IMR-90 (cell line): ENCODE data around the gene CNFN. TPM values are rescaled to one million over a fixed set of nuclear protein-coding genes. Genes with fewer than 3 reads are reported as not detected.

Experiments used
- ATAC-seq: fragments of 200-7000 bp; cut with Tn5 transposase; 2 replicates; pipeline ENCODE4 v1.9.1; 2020; ENCODE audit warnings: low read depth, mild to moderate bottlenecking, moderate library complexity
- BruUV-seq: library from RNA; stranded (reverse); fragments of 400-500 nt; replicated peaks from 2 replicates; lab custom pipeline; 2021; lab: Mats Ljungman, UMichigan
- CTCF ChIA-PET: fragments of 300-600 bp; formaldehyde crosslinking; extraction: SDS; loops from one replicate; lab custom pipeline; 2021; ENCODE audit warnings: antibody characterized with exemption; lab: Yijun Ruan, JAX
- POLR2A ChIA-PET: fragments of 300-600 bp; sonication (Branson Sonifier 250); formaldehyde crosslinking; loops from one replicate; lab custom pipeline; 2022; ENCODE audit warnings: antibody characterized with exemption; ENCODE audit not compliant: unreplicated experiment; lab: Charles Lee
- DNase-seq: peaks from one replicate; pipeline ENCODE4 v3.0.0; 2013
- H2AFZ ChIP-seq: replicated peaks from 2 replicates; pipeline ENCODE3; 2013; ENCODE audit warnings: low read length, mild to moderate bottlenecking; ENCODE audit not compliant: poor library complexity
- H2AK5ac ChIP-seq: 2 replicates; pipeline ENCODE4 v1.6.1; 2013; ENCODE audit warnings: low read depth, low read length, inconsistent platforms
- H2AK9ac ChIP-seq: replicated peaks from 2 replicates; pipeline ENCODE3; 2013; ENCODE audit warnings: mild to moderate bottlenecking, low read depth, low read length, moderate library complexity; ENCODE audit not compliant: poor library complexity
- H2BK120ac ChIP-seq: 2 replicates; pipeline ENCODE4 v1.6.1; 2013; ENCODE audit warnings: low read depth, low read length, inconsistent platforms
- H2BK15ac ChIP-seq: 3 replicates; pipeline ENCODE4 v1.6.1; 2013; ENCODE audit warnings: low read depth, low read length, inconsistent platforms
- H2BK20ac ChIP-seq: 2 replicates; pipeline ENCODE4 v1.6.1; 2013; ENCODE audit warnings: low read depth, mild to moderate bottlenecking, inconsistent platforms, low read length, moderate library complexity
- H2BK5ac ChIP-seq: 2 replicates; pipeline ENCODE4 v1.6.1; 2013; ENCODE audit warnings: mild to moderate bottlenecking, low read depth, low read length, inconsistent platforms; ENCODE audit not compliant: poor library complexity, severe bottlenecking
- H3K14ac ChIP-seq: replicated peaks from 2 replicates; pipeline ENCODE4 v1.6.1; 2013; ENCODE audit warnings: low read depth, low read length, inconsistent platforms
- H3K18ac ChIP-seq: 2 replicates; pipeline ENCODE4 v1.6.1; 2013; ENCODE audit warnings: low read depth, low read length, control low read depth
- H3K23ac ChIP-seq: 2 replicates; pipeline ENCODE4 v1.6.1; 2013; ENCODE audit warnings: low read depth, low read length, inconsistent platforms
- H3K27ac ChIP-seq: 2 replicates; pipeline ENCODE4 v1.5.1; 2013; ENCODE audit warnings: mild to moderate bottlenecking, control low read depth, low read length; ENCODE audit not compliant: insufficient read depth
- H3K27me3 ChIP-seq: 2 replicates; pipeline ENCODE4 v1.6.1; 2013; ENCODE audit warnings: low read length; ENCODE audit not compliant: control insufficient read depth, insufficient read depth
- H3K36me3 ChIP-seq: 2 replicates; pipeline ENCODE4 v1.6.1; 2013; ENCODE audit warnings: low read length, mixed read lengths; ENCODE audit not compliant: control insufficient read depth, insufficient read depth
- H3K4ac ChIP-seq: 2 replicates; pipeline ENCODE4 v1.6.1; 2013; ENCODE audit warnings: low read depth, low read length, inconsistent platforms
- H3K4me1 ChIP-seq: 2 replicates; pipeline ENCODE4 v1.6.1; 2013; ENCODE audit warnings: low read length, mixed read lengths; ENCODE audit not compliant: control insufficient read depth, insufficient read depth
- H3K4me2 ChIP-seq: 2 replicates; pipeline ENCODE4 v1.6.1; 2013; ENCODE audit warnings: low read depth, mild to moderate bottlenecking, control low read depth, low read length, moderate library complexity
- H3K4me3 ChIP-seq: 2 replicates; pipeline ENCODE4 v1.5.1; 2013; ENCODE audit warnings: low read depth, mild to moderate bottlenecking, control low read depth, low read length, moderate library complexity; ENCODE audit not compliant: insufficient read depth
- H3K56ac ChIP-seq: 2 replicates; pipeline ENCODE4 v1.6.1; 2013; ENCODE audit warnings: low read length, inconsistent platforms; ENCODE audit not compliant: insufficient read depth; ENCODE audit errors: extremely low read depth
- H3K79me1 ChIP-seq, 2 experiments: 2 replicates each; pipeline ENCODE4 v1.6.1; 2013; ENCODE audit warnings: low read length in 2 of 2, inconsistent platforms in 1 of 2, low read depth in 1 of 2
- H3K9ac ChIP-seq: 2 replicates; pipeline ENCODE4 v1.6.1; 2013; ENCODE audit warnings: low read depth, low read length, control low read depth
- H3K9me1 ChIP-seq: 2 replicates; pipeline ENCODE4 v1.6.1; 2013; ENCODE audit warnings: low read length, inconsistent platforms; ENCODE audit not compliant: insufficient read depth
- H3K9me3 ChIP-seq: 2 replicates; pipeline ENCODE4 v1.6.1; 2013; ENCODE audit warnings: low read length; ENCODE audit not compliant: control insufficient read depth, insufficient read depth
- H4K20me1 ChIP-seq: 2 replicates; pipeline ENCODE4 v1.6.1; 2013; ENCODE audit warnings: low read length, inconsistent platforms; ENCODE audit not compliant: insufficient read depth
- H4K5ac ChIP-seq: 2 replicates; pipeline ENCODE4 v1.6.1; 2013; ENCODE audit warnings: mild to moderate bottlenecking, low read depth, low read length, control low read depth
- H4K8ac ChIP-seq, 2 experiments: 2 replicates each; pipeline ENCODE4 v1.6.1; 2013; ENCODE audit warnings: low read depth in 2 of 2, low read length in 2 of 2, control low read depth in 1 of 2, inconsistent platforms in 1 of 2
- H4K91ac ChIP-seq: 2 replicates; pipeline ENCODE4 v1.6.1; 2013; ENCODE audit warnings: low read depth, low read length, inconsistent platforms; ENCODE audit not compliant: insufficient read depth
- BHLHE40 ChIP-seq: fragments of 150-350 bp; IDR thresholded peaks from 2 replicates; pipeline ENCODE4 v1.6.1; 2016; ENCODE audit warnings: mild to moderate bottlenecking, low read depth, low read length
- CHD1 ChIP-seq: IDR thresholded peaks from 2 replicates; pipeline ENCODE4 v1.6.1; 2012; ENCODE audit warnings: low read depth, low read length, improper control_type of control experiment
- CTCF ChIP-seq: conservative IDR thresholded peaks from 2 replicates; pipeline ENCODE4 v1.5.1; 2012; ENCODE audit warnings: mild to moderate bottlenecking, low read depth, low read length, improper control_type of control experiment
- MXI1 ChIP-seq: IDR thresholded peaks from 2 replicates; pipeline ENCODE4 v1.6.1; 2012; ENCODE audit warnings: low read depth, mild to moderate bottlenecking, low read length, moderate library complexity, borderline replicate concordance
- POLR2A ChIP-seq: IDR thresholded peaks from 2 replicates; pipeline ENCODE4 v1.6.1; 2012; ENCODE audit warnings: mild to moderate bottlenecking, low read depth, low read length
- RAD21 ChIP-seq: IDR thresholded peaks from 2 replicates; pipeline ENCODE4 v1.6.1; 2012; ENCODE audit warnings: low read length, improper control_type of control experiment
- RCOR1 ChIP-seq: IDR thresholded peaks from 2 replicates; pipeline ENCODE4 v1.6.1; 2012; ENCODE audit warnings: mild to moderate bottlenecking, low read length, improper control_type of control experiment; ENCODE audit not compliant: insufficient replicate concordance
- RFX5 ChIP-seq: IDR thresholded peaks from 2 replicates; pipeline ENCODE4 v1.8.0; 2012; ENCODE audit warnings: low read depth, mild to moderate bottlenecking, low read length, moderate library complexity
- WGBS, 2 experiments: methylation state at CpG; one replicate each; pipeline versions ENCODE4 v1.1.5 to v1.1.7; 2013; ENCODE audit warnings: missing lambda C conversion rate in 2 of 2; ENCODE audit not compliant: insufficient read length in 1 of 2; ENCODE audit errors: extremely low coverage in 2 of 2; 5-methylcytosine and 5-hydroxymethylcytosine counted together
- dilution Hi-C: fragments of 300-500 bp; cut with HindIII; formaldehyde crosslinking; loops from one replicate; pipeline ENCODE4 v1.14.3; 2018; ENCODE audit warnings: low sequenced_read_pairs; ENCODE audit not compliant: unreplicated experiment
- in situ Hi-C: fragments of 300-500 bp; cut with MboI; formaldehyde crosslinking; loops from 3 replicates; pipeline ENCODE4 v1.14.3; 2019; ENCODE audit warnings: low sequenced_read_pairs, inconsistent platforms, mixed read lengths
- intact Hi-C: fragments of 100-400 bp; cut with micrococcal nuclease; formaldehyde crosslinking; loops from 2 replicates; pipeline ENCODE4 v1.10.0; 2022
- polyA plus RNA-seq, 3 experiments: library from polyadenylated mRNA; depleted of rRNA; stranded (reverse); fragments of >200 nt; gene quantifications; 2 replicates each; pipeline ENCODE4 v1.2.3, GENCODE V29; 2012; ENCODE audit warnings: low replicate concordance in 1 of 3
- total RNA-seq: library from RNA; depleted of rRNA; stranded (reverse); fragments of >200 nt; gene quantifications from 2 replicates; pipeline ENCODE4 v1.2.3, GENCODE V29; 2012

CNFN gene
- total and polyA plus RNA-seq, 2 of the 4 experiments (the other 2 are of a cell fraction): 1.2 TPM; not detected in 1

- DNase-seq (no peak), ATAC-seq (no peak)
- Histone ChIP-seq H3K9me3 (no peaks in the 10 kb centered on the region), H3K9ac (no peak overlapping the region), H2BK20ac (no peak overlapping the region), H3K4ac (no peak overlapping the region), H3K27ac (no peak overlapping the region), H3K14ac (no peak overlapping the region), H4K8ac (no peak overlapping the region), H2AK5ac (no peak overlapping the region), H2AFZ (no peak overlapping the region), H2BK15ac (no peak overlapping the region), H3K79me1 (no peaks in the 10 kb centered on the region), H3K9me1 (no peaks in the 10 kb centered on the region), H3K36me3 (peaks cover 11% of the 10 kb centered on the region), H3K18ac (no peak overlapping the region), H3K4me1 (no peaks in the 10 kb centered on the region), H4K5ac (no peak overlapping the region), H3K4me2 (no peak overlapping the region), H3K56ac (no peak overlapping the region), H4K20me1 (peaks cover 2% of the 10 kb centered on the region; the same call in 1 of the 2 replicates), H3K27me3 (peaks cover 16% of the 10 kb centered on the region), H2AK9ac (no peak overlapping the region), H3K4me3 (no peak overlapping the region), H2BK5ac (no peak overlapping the region), H4K91ac (no peak overlapping the region), H2BK120ac (no peak overlapping the region), H3K23ac (no peak overlapping the region)
- dilution Hi-C loops (no loop called here), intact Hi-C loops (no loop called here), in situ Hi-C loops (no loop called here)
- no TSS peak for BruUV-seq
- ChIA-PET CTCF (no interaction called here), POLR2A (no interaction called here)
- TF ChIP-seq RCOR1 (no peak), RFX5 (no peak), MXI1 (no peak), POLR2A (no peak), RAD21 (no peak), CHD1 (no peak), BHLHE40 (no peak), CTCF (no peak)
- WGBS, 2 experiments: no CpG with 5 or more reads among the region's 6 CpGs
Observed at GRCh38 chr19:42380155-42380554, 9.9 kb downstream of the CNFN start.
